Sigmoid colon (tissue), 7 donors: ENCODE measurements around the gene DIRAS1. TPM values are rescaled to one million over a fixed set of nuclear protein-coding genes. Genes with fewer than 3 reads are reported as not detected.

Experiments
- DNase-seq: peaks from one replicate; pipeline ENCODE4 v3.0.0-alpha.2; 2019
- H3K27ac ChIP-seq, 4 donors: fragments of 200-600 bp; sonication (generic); one replicate each; pipeline ENCODE4 v1.5.1; 2016 to 2019; ENCODE audit warnings: mild to moderate bottlenecking in 1 of 4
- H3K27me3 ChIP-seq, 3 donors: fragments of 200-600 bp; sonication (generic); one replicate each; pipeline ENCODE4 v1.5.1; 2019; ENCODE audit warnings: mild to moderate bottlenecking in 1 of 3
- H3K36me3 ChIP-seq, 4 donors: fragments of 200-600 bp; sonication (generic); one replicate each; pipeline ENCODE4 v1.5.1; 2016 to 2019
- H3K4me1 ChIP-seq, 4 donors: fragments of 200-600 bp; sonication (generic); one replicate each; pipeline ENCODE4 v1.5.1; 2017 to 2019
- H3K4me3 ChIP-seq, 4 donors: fragments of 200-600 bp; sonication (generic); one replicate each; pipeline ENCODE4 v1.5.1; 2017 to 2019; ENCODE audit warnings: mild to moderate bottlenecking in 2 of 4, moderate library complexity in 1 of 4
- H3K9me3 ChIP-seq, 4 donors: fragments of 200-600 bp in 3 of 4; sonication (generic) in 3 of 4; one replicate each; pipeline versions ENCODE4 v1.5.1 to v1.6.1; 2013 to 2019
- CTCF ChIP-seq, 4 experiments: fragments of 450-650 bp in 3 of 4; fragments of 200-600 bp in 1 of 4; IDR thresholded peaks; one replicate each; pipeline ENCODE4 v1.5.1; 2016 to 2019; ENCODE audit warnings: antibody characterized with exemption in 4 of 4, mild to moderate bottlenecking in 3 of 4, moderate library complexity in 2 of 4
- EP300 ChIP-seq, 4 donors: sonication (generic); formaldehyde crosslinking; IDR thresholded peaks; one replicate each; pipeline ENCODE4 v1.6.1; 2017; ENCODE audit warnings: antibody characterized with exemption in 4 of 4
- POLR2A ChIP-seq, 2 donors: fragments of 450-650 bp; IDR thresholded peaks; one replicate each; pipeline ENCODE4 v1.6.1; 2016; ENCODE audit warnings: antibody characterized with exemption in 2 of 2, mild to moderate bottlenecking in 2 of 2, moderate library complexity in 2 of 2
- POLR2AphosphoS5 ChIP-seq, 4 donors: sonication (generic); formaldehyde crosslinking; IDR thresholded peaks; one replicate each; pipeline ENCODE4 v1.6.1; 2017; ENCODE audit warnings: antibody characterized with exemption in 4 of 4
- WGBS, 2 donors: extraction: QIAGEN DNeasy Blood & Tissue Kit; methylation state at CpG; one replicate each; pipeline ENCODE4 v1.1.7; 2013; 5-methylcytosine and 5-hydroxymethylcytosine counted together
- intact Hi-C: fragments of 100-400 bp; cut with DNase I; formaldehyde crosslinking; loops from one replicate; pipeline ENCODE4 v1.15.1; 2023
- polyA plus RNA-seq, 3 donors: library from polyadenylated mRNA; stranded (reverse); fragments of 200-250 nt; gene quantifications; one replicate each; pipeline ENCODE4 v1.2.3, GENCODE V29; 2013
- total RNA-seq, 4 donors: library from RNA; depleted of rRNA; stranded (reverse); fragments of >200 nt; gene quantifications; one replicate each; pipeline ENCODE4 v1.1.0, GENCODE V29; 2016
- donor health status: healthy with polysubstance abuse.
- donor health status: Bipolar disorder and iron deficiency.
- donor health status: healthy.

The DIRAS1 gene
- total and polyA plus RNA-seq, 7 donors: 0.33 to 2.2 (median 1.4) TPM

- 91 to 94% methylated on average over 17 of the region's 17 CpGs for WGBS, 2 donors
- H3K4me3 ChIP-seq: no peak overlapping the region
- H3K9me3 ChIP-seq: no peaks in the 10 kb centered on the region
- H3K36me3 ChIP-seq: peaks cover 43 to 97% (median 62%) of the 10 kb centered on the region in 4 donors
- TF ChIP-seq POLR2AphosphoS5 (IDR thresholded peaks at IDR 0.05) (no peak), POLR2A (IDR thresholded peaks at IDR 0.05) (no peak), EP300 (IDR thresholded peaks at IDR 0.05) (no peak), CTCF (IDR thresholded peaks at IDR 0.05) (no peak)
- DNase-seq: no peak
- intact Hi-C loops: no loop called here
- H3K27me3 ChIP-seq: no peaks in the 10 kb centered on the region
- no peaks in the 10 kb centered on the region for H3K4me1 ChIP-seq
- H3K27ac ChIP-seq: no peak overlapping the region
Measured at GRCh38 chr19:2759362-2759761, 38.2 kb upstream of the DIRAS1 start.

GRCh38 chr19:2758601-2759313, 37.6 kb upstream of the DIRAS1 start:
- intact Hi-C loops: no loop called here

GRCh38 chr19:2756921-2757881, 36.0 kb upstream of the DIRAS1 start:
- no peak for DNase-seq
- H3K27ac ChIP-seq: no peak overlapping the region
- no peak for TF ChIP-seq POLR2AphosphoS5 (IDR thresholded peaks at IDR 0.05)
- no peak for TF ChIP-seq EP300 (IDR thresholded peaks at IDR 0.05)
- no peak for TF ChIP-seq POLR2A (IDR thresholded peaks at IDR 0.05)
- TF ChIP-seq CTCF (IDR thresholded peaks at IDR 0.05): no peak
- 95 to 96% methylated on average over 48 of the region's 48 CpGs for WGBS, 2 donors
- no peak overlapping the region for H3K4me3 ChIP-seq
- H3K36me3 ChIP-seq: peaks cover 31 to 76% (median 50%) of the 10 kb centered on the region in 4 donors
- H3K4me1 ChIP-seq: no peaks in the 10 kb centered on the region
- no peaks in the 10 kb centered on the region for H3K9me3 ChIP-seq
- intact Hi-C loops: no loop called here
- no peaks in the 10 kb centered on the region for H3K27me3 ChIP-seq

More at GRCh38 chr19:2758601-2759313, 37.6 kb upstream of the DIRAS1 start:
- no peaks in the 10 kb centered on the region for H3K4me1 ChIP-seq
- 88 to 95% methylated on average over 17 of the region's 17 CpGs for WGBS, 2 donors
- H3K4me3 ChIP-seq: no peak overlapping the region
- H3K27me3 ChIP-seq: no peaks in the 10 kb centered on the region
- peaks cover 41 to 92% (median 59%) of the 10 kb centered on the region in 4 donors for H3K36me3 ChIP-seq
- no peak overlapping the region for H3K27ac ChIP-seq
- DNase-seq: no peak
- TF ChIP-seq EP300 (IDR thresholded peaks at IDR 0.05): no peak
- TF ChIP-seq CTCF (IDR thresholded peaks at IDR 0.05): no peak
- TF ChIP-seq POLR2AphosphoS5 (IDR thresholded peaks at IDR 0.05): no peak
- TF ChIP-seq POLR2A (IDR thresholded peaks at IDR 0.05): no peak
- no peaks in the 10 kb centered on the region for H3K9me3 ChIP-seq

GRCh38 chr19:2756477-2756876, 35.3 kb upstream of the DIRAS1 start:
- Histone ChIP-seq H3K4me3 (no peak overlapping the region), H3K27ac (no peak overlapping the region), H3K9me3 (no peaks in the 10 kb centered on the region), H3K27me3 (no peaks in the 10 kb centered on the region), H3K4me1 (no peaks in the 10 kb centered on the region), H3K36me3 (peaks cover 30 to 69% (median 44%) of the 10 kb centered on the region in 4 donors)
- WGBS, 2 donors: 72 to 91% methylated on average over 8 of the region's 8 CpGs
- DNase-seq: no peak
- TF ChIP-seq EP300 (IDR thresholded peaks at IDR 0.05) (no peak), CTCF (IDR thresholded peaks at IDR 0.05) (no peak), POLR2AphosphoS5 (IDR thresholded peaks at IDR 0.05) (no peak), POLR2A (IDR thresholded peaks at IDR 0.05) (no peak)
- intact Hi-C loops: no loop called here
